ENCODE results near the gene FRMD8. TPM values are rescaled to one million over a fixed set of nuclear protein-coding genes. Genes with fewer than 3 reads are reported as not detected.

The FRMD8 gene
- total and polyA plus RNA-seq, 2 of the 4 experiments (the other 2 are of a cell fraction), result 11.3 to 19.8 TPM

- TF ChIP-seq MXI1 (IDR thresholded peaks at IDR 0.05; ENCODE audit: borderline replicate concordance, low read depth, low read length), result no peak
These were observed 67.9 kb downstream of the FRMD8 start (continued) for GRCh38 chr11:65454311-65454695.

GRCh38 chr11:65454696-65455456 is 68.4 kb downstream of the FRMD8 start:
- TF ChIP-seq RFX5 (IDR thresholded peaks at IDR 0.05; ENCODE audit: low read depth, low read length) (no peak), MAZ (IDR thresholded peaks at IDR 0.05; ENCODE audit: borderline replicate concordance, low read depth, low read length) (peak; percentile 9; the same call in 1 of the 2 replicates), RCOR1 (IDR thresholded peaks at IDR 0.05; ENCODE audit: insufficient replicate concordance, low read length) (no peak), FOS (IDR thresholded peaks at IDR 0.05; ENCODE audit: low read depth, low read length) (no peak), RAD21 (IDR thresholded peaks at IDR 0.05; ENCODE audit: low read length) (no peak), CTCF (conservative IDR thresholded peaks at IDR 0.05; ENCODE audit: low read depth, low read length) (peak; percentile 14; the same call in 1 of the 2 replicates), POLR2A (IDR thresholded peaks at IDR 0.05; ENCODE audit: low read depth, low read length) (peak; percentile 86)
- TF ChIP-seq, protein P1, sequence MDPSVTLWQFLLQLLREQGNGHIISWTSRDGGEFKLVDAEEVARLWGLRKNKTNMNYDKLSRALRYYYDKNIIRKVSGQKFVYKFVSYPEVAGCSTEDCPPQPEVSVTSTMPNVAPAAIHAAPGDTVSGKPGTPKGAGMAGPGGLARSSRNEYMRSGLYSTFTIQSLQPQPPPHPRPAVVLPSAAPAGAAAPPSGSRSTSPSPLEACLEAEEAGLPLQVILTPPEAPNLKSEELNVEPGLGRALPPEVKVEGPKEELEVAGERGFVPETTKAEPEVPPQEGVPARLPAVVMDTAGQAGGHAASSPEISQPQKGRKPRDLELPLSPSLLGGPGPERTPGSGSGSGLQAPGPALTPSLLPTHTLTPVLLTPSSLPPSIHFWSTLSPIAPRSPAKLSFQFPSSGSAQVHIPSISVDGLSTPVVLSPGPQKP (IDR thresholded peaks at IDR 0.05; ENCODE audit: borderline replicate concordance, low read depth, low read length), result no peak
- TF ChIP-seq, protein P2, sequence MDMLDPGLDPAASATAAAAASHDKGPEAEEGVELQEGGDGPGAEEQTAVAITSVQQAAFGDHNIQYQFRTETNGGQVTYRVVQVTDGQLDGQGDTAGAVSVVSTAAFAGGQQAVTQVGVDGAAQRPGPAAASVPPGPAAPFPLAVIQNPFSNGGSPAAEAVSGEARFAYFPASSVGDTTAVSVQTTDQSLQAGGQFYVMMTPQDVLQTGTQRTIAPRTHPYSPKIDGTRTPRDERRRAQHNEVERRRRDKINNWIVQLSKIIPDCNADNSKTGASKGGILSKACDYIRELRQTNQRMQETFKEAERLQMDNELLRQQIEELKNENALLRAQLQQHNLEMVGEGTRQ (IDR thresholded peaks at IDR 0.05; ENCODE audit: low read depth, low read length), result peak; percentile 33
- Histone ChIP-seq H3K9me3 (ENCODE audit: control insufficient read depth, insufficient read depth, low read length) (no peaks in the 10 kb centered on the region), H3K23ac (ENCODE audit: low read depth, low read length) (peak overlapping the region; percentile 97), H3K36me3 (ENCODE audit: control insufficient read depth, insufficient read depth, low read length) (no peaks in the 10 kb centered on the region), H4K20me1 (ENCODE audit: insufficient read depth, low read length) (peaks cover 11% of the 10 kb centered on the region), H3K9me1 (ENCODE audit: insufficient read depth, low read length) (peaks cover 6% of the 10 kb centered on the region; the same call in 1 of the 2 replicates), H3K4ac (ENCODE audit: low read depth, low read length) (peak overlapping the region; percentile 96), H3K4me3 (ENCODE audit: insufficient read depth, low read depth, low read length) (peak overlapping the region; percentile 61), H2AK5ac (ENCODE audit: low read depth, low read length) (peak overlapping the region; percentile 88), H3K56ac (ENCODE audit: extremely low read depth, insufficient read depth, low read length) (peak overlapping the region; percentile 72), H3K18ac (ENCODE audit: low read depth, low read length) (peak overlapping the region; percentile 80), H3K9ac (ENCODE audit: low read depth, low read length) (peak overlapping the region; percentile 81), H3K27ac (ENCODE audit: insufficient read depth, low read length) (peak overlapping the region; percentile 83), H3K4me1 (ENCODE audit: control insufficient read depth, insufficient read depth, low read length) (peaks cover 10% of the 10 kb centered on the region; the same call in 1 of the 2 replicates), H2AK9ac (replicated peaks; ENCODE audit: low read depth, low read length, poor library complexity) (peak overlapping the region; percentile 95), H2BK15ac (ENCODE audit: low read depth, low read length) (peak overlapping the region; percentile 61; the same call in 2 of the 3 replicates), H4K91ac (ENCODE audit: insufficient read depth, low read depth, low read length) (peak overlapping the region; percentile 77), H4K5ac (ENCODE audit: low read depth, low read length) (peak overlapping the region; percentile 78), H3K4me2 (ENCODE audit: low read depth, low read length) (peak overlapping the region; percentile 97), H2AFZ (replicated peaks; ENCODE audit: low read length, poor library complexity) (peak overlapping the region; percentile 92), H2BK120ac (ENCODE audit: low read depth, low read length) (peak overlapping the region; percentile 86), H3K14ac (replicated peaks; ENCODE audit: low read depth, low read length) (peak overlapping the region; percentile 96), H3K79me1 (ENCODE audit: low read depth in 1 of 2, low read length in 2 of 2) (peaks cover 5 to 43% of the 10 kb centered on the region in 2 experiments; a peak in 3 of 4 replicates), H4K8ac (ENCODE audit: low read depth in 2 of 2, low read length in 2 of 2) (peak overlapping the region; percentile 32 to 93), H2BK5ac (ENCODE audit: low read depth, low read length, poor library complexity, severe bottlenecking) (peak overlapping the region; percentile 85), H3K27me3 (ENCODE audit: control insufficient read depth, insufficient read depth, low read length) (no peaks in the 10 kb centered on the region), H2BK20ac (ENCODE audit: low read depth, low read length) (peak overlapping the region; percentile 71)
- 16% methylated on average over 8 of the region's 47 CpGs; no CpG with 5 or more reads in 1 of the 2 experiments for WGBS, 2 experiments (ENCODE audit: extremely low coverage in 2 of 2, insufficient read length in 1 of 2)
- TSS peak; percentile 96 for BruUV-seq (replicated peaks)
- DNase-seq (peak; percentile 74), ATAC-seq (ENCODE audit: low read depth) (peak; percentile 94)
- dilution Hi-C loops (cut with HindIII; ENCODE audit: low sequenced_read_pairs, unreplicated experiment) (no loop called here), in situ Hi-C loops (cut with MboI; ENCODE audit: low sequenced_read_pairs) (no loop called here), intact Hi-C loops (cut with micrococcal nuclease) (loop anchor here (2.0 kb wide), 1 partner anchor 54 kb away; no protein-coding TSS in a partner anchor)
- CTCF ChIA-PET, result no interaction called here
- POLR2A ChIA-PET (ENCODE audit: unreplicated experiment), result interaction anchor here (0.5 to 1.0 kb wide), 5 partner anchors 34 to 61 kb away, joined by 3 to 9 read pairs (median 3); partner anchors contain the start of gene MALAT1

Measured in IMR-90 (cell line).